T-helper 17 cell (primary cell): ENCODE measurements around the gene DOK3. TPM values are rescaled to one million over a fixed set of nuclear protein-coding genes. Genes with fewer than 3 reads are reported as not detected.

Experiments used
- ATAC-seq: fragments of 150-1000 bp; cut with Tn5 transposase; 2 replicates; pipeline ENCODE4 v1.10.0; 2021; ENCODE audit warnings: mild to moderate bottlenecking, moderate library complexity
- DNase-seq, 3 donors: peaks; one replicate each; pipeline versions ENCODE4 v3.0.0 to v3.0.0-alpha.2; 2020 to 2021
- H3K9me3 ChIP-seq: one replicate; pipeline ENCODE4 v1.7.0; 2013; ENCODE audit warnings: low read length, mild to moderate bottlenecking; ENCODE audit not compliant: control insufficient read depth, poor library complexity, severe bottlenecking
- H3K27ac Mint-ChIP-seq: one replicate; pipeline ENCODE4 v1.8.0; 2022; ENCODE audit warnings: mild to moderate bottlenecking, moderate library complexity, mixed read lengths
- H3K27me3 Mint-ChIP-seq: one replicate; pipeline ENCODE4 v1.8.0; 2022; ENCODE audit warnings: mixed read lengths
- H3K36me3 Mint-ChIP-seq: one replicate; pipeline ENCODE4 v1.8.0; 2022; ENCODE audit warnings: low read depth, mixed read lengths
- H3K4me1 Mint-ChIP-seq: one replicate; pipeline ENCODE4 v1.8.0; 2022; ENCODE audit warnings: mild to moderate bottlenecking, mixed read lengths
- H3K4me3 Mint-ChIP-seq: one replicate; pipeline ENCODE4 v1.8.0; 2022; ENCODE audit warnings: mild to moderate bottlenecking, moderate library complexity, mixed read lengths
- total RNA-seq, 4 donors: library from RNA in 2 of 4; stranded (reverse) in 2 of 4; gene quantifications; one replicate each; pipeline ENCODE4 v1.2.3 and lab custom pipeline; 2022 to 2026

The DOK3 gene
- total RNA-seq, 2 donors from 2014 or later: 5.1 to 8.0 TPM

GRCh38 chr5:177462021-177462670 is 47.5 kb downstream of the DOK3 start:
- Mint-ChIP-seq H3K4me1 (peaks cover 14% of the 10 kb centered on the region), H3K4me3 (peak overlapping the region; percentile 19), H3K27ac (peak overlapping the region; percentile 4), H3K36me3 (no peaks in the 10 kb centered on the region), H3K27me3 (no peaks in the 10 kb centered on the region)
- ATAC-seq (no peak), DNase-seq (no peak)
- H3K9me3 ChIP-seq: no peaks in the 10 kb centered on the region

GRCh38 chr5:177459819-177460628 is 49.6 kb downstream of the DOK3 start:
- ATAC-seq (no peak), DNase-seq (no peak)
- H3K36me3 Mint-ChIP-seq: no peaks in the 10 kb centered on the region
- no peaks in the 10 kb centered on the region for H3K27me3 Mint-ChIP-seq
- H3K9me3 ChIP-seq: no peaks in the 10 kb centered on the region
- no peak overlapping the region for H3K27ac Mint-ChIP-seq
- peaks cover 21% of the 10 kb centered on the region for H3K4me1 Mint-ChIP-seq
- H3K4me3 Mint-ChIP-seq: no peak overlapping the region

- H3K4me1 Mint-ChIP-seq: peaks cover 23% of the 10 kb centered on the region
- no peak overlapping the region for H3K27ac Mint-ChIP-seq
- H3K27me3 Mint-ChIP-seq: no peaks in the 10 kb centered on the region
- no peaks in the 10 kb centered on the region for H3K9me3 ChIP-seq
- H3K36me3 Mint-ChIP-seq: no peaks in the 10 kb centered on the region
- H3K4me3 Mint-ChIP-seq: no peak overlapping the region
- ATAC-seq: no peak
- DNase-seq: no peak
These were observed 50.3 kb downstream of the DOK3 start for GRCh38 chr5:177459357-177459756.

GRCh38 chr5:177458912-177459350 is 50.7 kb downstream of the DOK3 start:
- DNase-seq (no peak), ATAC-seq (no peak)
- no peak overlapping the region for H3K27ac Mint-ChIP-seq
- no peaks in the 10 kb centered on the region for H3K9me3 ChIP-seq
- no peak overlapping the region for H3K4me3 Mint-ChIP-seq
- H3K4me1 Mint-ChIP-seq: peaks cover 24% of the 10 kb centered on the region
- no peaks in the 10 kb centered on the region for H3K36me3 Mint-ChIP-seq
- H3K27me3 Mint-ChIP-seq: no peaks in the 10 kb centered on the region

- H3K27ac Mint-ChIP-seq: no peak overlapping the region
These were observed 51.6 kb downstream of the DOK3 start for GRCh38 chr5:177457852-177458681.

GRCh38 chr5:177456976-177457851 is 52.4 kb downstream of the DOK3 start:
- H3K27ac Mint-ChIP-seq: peak overlapping the region; percentile 95
- no peaks in the 10 kb centered on the region for H3K36me3 Mint-ChIP-seq
- DNase-seq: peak in 2 of 3 donors; percentile 38 to 41

More at GRCh38 chr5:177457852-177458681, 51.6 kb downstream of the DOK3 start:
- Mint-ChIP-seq H3K4me1 (peaks cover 30% of the 10 kb centered on the region), H3K36me3 (no peaks in the 10 kb centered on the region), H3K27me3 (no peaks in the 10 kb centered on the region), H3K4me3 (peak overlapping the region; percentile 62)
- no peak for DNase-seq
- H3K9me3 ChIP-seq: no peaks in the 10 kb centered on the region
- no peak for ATAC-seq

GRCh38 chr5:177456591-177456964 is 53.0 kb downstream of the DOK3 start:
- no peaks in the 10 kb centered on the region for H3K27me3 Mint-ChIP-seq
- H3K27ac Mint-ChIP-seq: peak overlapping the region; percentile 95
- no peaks in the 10 kb centered on the region for H3K36me3 Mint-ChIP-seq
- peak overlapping the region; percentile 85 for H3K4me3 Mint-ChIP-seq
- H3K9me3 ChIP-seq: no peaks in the 10 kb centered on the region
- DNase-seq (no peak), ATAC-seq (no peak)
- peaks cover 32% of the 10 kb centered on the region for H3K4me1 Mint-ChIP-seq

More at GRCh38 chr5:177456976-177457851, 52.4 kb downstream of the DOK3 start:
- H3K27me3 Mint-ChIP-seq: no peaks in the 10 kb centered on the region
- peaks cover 33% of the 10 kb centered on the region for H3K4me1 Mint-ChIP-seq
- no peaks in the 10 kb centered on the region for H3K9me3 ChIP-seq
- peak; percentile 27 for ATAC-seq
- H3K4me3 Mint-ChIP-seq: peak overlapping the region; percentile 62

GRCh38 chr5:177455661-177456590 is 53.7 kb downstream of the DOK3 start:
- Mint-ChIP-seq H3K36me3 (no peaks in the 10 kb centered on the region), H3K27me3 (no peaks in the 10 kb centered on the region), H3K4me1 (peaks cover 28% of the 10 kb centered on the region), H3K4me3 (peak overlapping the region; percentile 85), H3K27ac (peak overlapping the region; percentile 95)
- H3K9me3 ChIP-seq: no peaks in the 10 kb centered on the region
- peak; percentile 29 for ATAC-seq
- peak; percentile 91 to 94 (median 92) for DNase-seq

- H3K4me1 Mint-ChIP-seq: peaks cover 32% of the 10 kb centered on the region
- peak overlapping the region; percentile 95 for H3K27ac Mint-ChIP-seq
- peak overlapping the region; percentile 85 for H3K4me3 Mint-ChIP-seq
These were observed 54.5 kb downstream of the DOK3 start for GRCh38 chr5:177455036-177455660.

GRCh38 chr5:177454397-177455035 is 55.1 kb downstream of the DOK3 start:
- Mint-ChIP-seq H3K4me3 (peak overlapping the region; percentile 85), H3K27ac (peak overlapping the region; percentile 96), H3K36me3 (no peaks in the 10 kb centered on the region), H3K27me3 (no peaks in the 10 kb centered on the region), H3K4me1 (peaks cover 35% of the 10 kb centered on the region)
- no peaks in the 10 kb centered on the region for H3K9me3 ChIP-seq
- DNase-seq (peak; percentile 97 to 98 (median 97)), ATAC-seq (peak; percentile 63)

More at GRCh38 chr5:177455036-177455660, 54.5 kb downstream of the DOK3 start:
- Mint-ChIP-seq H3K27me3 (no peaks in the 10 kb centered on the region), H3K36me3 (no peaks in the 10 kb centered on the region)
- no peaks in the 10 kb centered on the region for H3K9me3 ChIP-seq
- peak; percentile 91 to 95 (median 92) for DNase-seq
- peak; percentile 69 for ATAC-seq
